ENCODE results near the gene ZDHHC19. TPM values are rescaled to one million over a fixed set of nuclear protein-coding genes. Genes with fewer than 3 reads are reported as not detected.
"Not testable (repeated sequence)": the region's sequence is repeated elsewhere in the genome, so short reads cannot be mapped to it uniquely, and the experiment has no call there.

ZDHHC19 gene
- total and polyA plus RNA-seq, 9 donors = 0.24 to 0.32 TPM; not detected in 7

GRCh38 chr3:196192036-196192523, 19.1 kb downstream of the ZDHHC19 start:
- no peak for DNase-seq
- H3K9me3 ChIP-seq (replicated peaks; ENCODE audit: control insufficient read depth, low read depth, low read length) = no peaks in the 10 kb centered on the region
- 74% methylated on average over 7 of the region's 11 CpGs for WGBS (ENCODE audit: insufficient coverage)
- no peaks in the 10 kb centered on the region for H3K27me3 ChIP-seq (ENCODE audit: control insufficient read depth, insufficient read depth, low read length)
- H3K4me3 ChIP-seq (ENCODE audit: low read length) = no peak overlapping the region
- H3K36me3 ChIP-seq (ENCODE audit: control insufficient read depth, insufficient read depth, low read length) = no peaks in the 10 kb centered on the region
- peaks cover 45% of the 10 kb centered on the region for H3K4me1 ChIP-seq (ENCODE audit: control insufficient read depth, insufficient read depth, low read length)
- H3K27ac ChIP-seq (ENCODE audit: low read length) = peak overlapping the region; percentile 65

DNA sequence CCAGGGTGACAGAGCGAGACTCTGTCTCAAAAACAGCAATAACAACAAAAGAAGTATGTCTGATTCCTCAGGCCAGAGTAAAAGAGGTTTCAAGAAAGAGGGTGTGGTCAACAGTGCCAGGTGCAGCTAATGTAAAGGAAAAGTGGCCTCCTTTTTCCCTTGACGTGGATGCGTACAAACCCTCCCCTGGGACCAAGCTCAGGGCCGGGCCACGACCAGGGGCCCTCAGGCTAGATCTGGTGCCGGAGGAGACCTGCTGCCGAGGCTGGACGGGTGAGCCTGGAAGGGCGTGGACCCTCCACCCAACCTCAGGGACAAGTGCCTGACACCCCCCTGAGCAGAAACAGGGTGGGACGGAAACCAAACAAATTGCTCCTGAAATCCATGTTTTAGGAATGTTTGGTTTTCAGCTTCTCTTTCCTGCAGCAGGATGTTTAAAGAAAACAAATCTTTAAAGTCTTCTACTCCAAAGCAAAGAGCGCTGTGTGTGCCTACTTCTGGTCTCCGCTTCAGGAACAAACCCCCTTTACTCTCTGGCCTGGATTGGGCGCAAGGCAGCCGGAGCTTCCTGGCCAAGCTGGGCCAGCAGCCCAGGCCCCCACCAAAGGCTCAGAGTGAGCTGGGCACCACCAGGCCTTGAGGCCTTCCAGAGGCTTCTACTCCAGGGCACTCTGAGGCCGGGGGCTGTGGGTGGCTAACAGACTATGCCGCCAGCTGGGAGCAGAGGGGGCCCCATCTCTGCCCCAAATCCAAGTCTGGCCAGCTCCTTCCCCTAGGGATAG, 21.4 kb downstream of the ZDHHC19 start:
- 84% methylated on average over 6 of the region's 16 CpGs for whole genome bisulfite sequencing (ENCODE audit: insufficient coverage)
- DNase-seq = no peak

DNA sequence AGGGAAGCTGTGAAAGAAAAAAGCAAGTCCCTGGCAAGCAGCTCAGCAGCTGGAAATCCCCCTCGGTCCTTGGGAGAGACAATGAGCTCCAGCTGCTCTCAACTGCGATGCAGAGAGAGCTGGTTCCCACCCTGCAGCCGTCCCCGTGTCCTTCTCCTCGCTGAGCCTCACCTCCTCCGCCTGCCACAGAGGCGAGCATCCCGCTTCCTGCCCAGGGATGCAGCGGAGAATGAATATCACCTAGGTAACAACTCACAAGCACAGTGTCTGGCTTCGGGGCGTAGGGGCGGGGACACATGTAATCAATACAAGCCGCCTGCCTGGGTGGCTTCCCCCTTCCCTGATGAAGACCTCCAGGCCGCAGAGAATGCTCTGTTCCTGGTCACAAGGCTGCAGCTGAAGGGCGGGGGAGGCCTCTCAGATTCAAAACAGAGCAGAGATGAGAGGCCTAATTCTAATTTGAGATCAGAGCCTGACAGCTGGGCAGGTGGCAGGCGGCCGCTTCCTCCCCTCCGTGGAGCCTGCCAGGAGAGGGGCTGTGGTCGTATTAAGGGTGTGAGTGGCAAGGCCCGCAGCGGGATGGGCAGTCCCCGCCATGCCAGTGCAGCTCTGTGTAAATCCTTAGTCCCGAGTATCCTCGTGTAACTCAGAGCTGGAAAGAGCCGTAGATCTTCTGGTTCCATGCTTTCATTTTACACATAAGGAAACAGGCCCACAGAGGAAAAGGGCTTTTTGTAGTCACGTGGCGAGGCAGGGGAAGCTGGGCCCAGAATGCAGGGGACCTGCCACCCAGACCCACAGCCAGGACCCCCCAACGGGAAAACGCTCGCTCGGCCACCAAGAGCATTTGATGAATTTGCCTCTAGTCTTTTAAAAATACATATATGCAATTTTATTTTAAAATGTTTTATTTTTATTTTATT, 24.3 kb downstream of the ZDHHC19 start:
- no peaks in the 10 kb centered on the region for H3K9me3 ChIP-seq (replicated peaks; ENCODE audit: control insufficient read depth, low read depth, low read length)
- H3K27me3 ChIP-seq (ENCODE audit: control insufficient read depth, insufficient read depth, low read length) = no peaks in the 10 kb centered on the region
- peaks cover 34% of the 10 kb centered on the region for H3K4me1 ChIP-seq (ENCODE audit: control insufficient read depth, insufficient read depth, low read length)
- peak; percentile 94 for DNase-seq
- H3K4me3 ChIP-seq (ENCODE audit: low read length) = no peak overlapping the region
- H3K36me3 ChIP-seq (ENCODE audit: control insufficient read depth, insufficient read depth, low read length) = no peaks in the 10 kb centered on the region
- peak overlapping the region; percentile 91 for H3K27ac ChIP-seq (ENCODE audit: low read length)
- WGBS (ENCODE audit: insufficient coverage) = 7% methylated on average over 17 of the region's 31 CpGs

More for the DNA sequence above, 21.4 kb downstream of the ZDHHC19 start:
- Histone ChIP-seq H3K27ac (ENCODE audit: low read length) (no peak overlapping the region), H3K27me3 (ENCODE audit: control insufficient read depth, insufficient read depth, low read length) (no peaks in the 10 kb centered on the region), H3K4me1 (ENCODE audit: control insufficient read depth, insufficient read depth, low read length) (peaks cover 56% of the 10 kb centered on the region), H3K4me3 (ENCODE audit: low read length) (no peak overlapping the region), H3K36me3 (ENCODE audit: control insufficient read depth, insufficient read depth, low read length) (no peaks in the 10 kb centered on the region), H3K9me3 (replicated peaks; ENCODE audit: control insufficient read depth, low read depth, low read length) (no peaks in the 10 kb centered on the region)

GRCh38 chr3:196184881-196185280, 26.3 kb downstream of the ZDHHC19 start:
- H3K27ac ChIP-seq (ENCODE audit: low read length) = no peak overlapping the region
- no peak for DNase-seq
- 93% methylated on average over 14 of the region's 15 CpGs for WGBS (ENCODE audit: insufficient coverage)
- H3K36me3 ChIP-seq (ENCODE audit: control insufficient read depth, insufficient read depth, low read length) = no peaks in the 10 kb centered on the region
- no peak overlapping the region for H3K4me3 ChIP-seq (ENCODE audit: low read length)
- peaks cover 29% of the 10 kb centered on the region for H3K4me1 ChIP-seq (ENCODE audit: control insufficient read depth, insufficient read depth, low read length)
- H3K27me3 ChIP-seq (ENCODE audit: control insufficient read depth, insufficient read depth, low read length) = no peaks in the 10 kb centered on the region
- H3K9me3 ChIP-seq (replicated peaks; ENCODE audit: control insufficient read depth, low read depth, low read length) = no peaks in the 10 kb centered on the region

- H3K27me3 ChIP-seq (ENCODE audit: control insufficient read depth, insufficient read depth, low read length); H3K4me3 ChIP-seq (ENCODE audit: low read length); DNase-seq; H3K9me3 ChIP-seq (replicated peaks; ENCODE audit: control insufficient read depth, low read depth, low read length); H3K36me3 ChIP-seq (ENCODE audit: control insufficient read depth, insufficient read depth, low read length); H3K27ac ChIP-seq (ENCODE audit: low read length): not testable (repeated sequence)
- H3K4me1 ChIP-seq (ENCODE audit: control insufficient read depth, insufficient read depth, low read length) = peaks cover 31% of the 10 kb centered on the region
- WGBS (ENCODE audit: insufficient coverage) = 74% methylated on average over 3 of the region's 4 CpGs
Measured at GRCh38 chr3:196184169-196184432, 27.1 kb downstream of the ZDHHC19 start.

DNA sequence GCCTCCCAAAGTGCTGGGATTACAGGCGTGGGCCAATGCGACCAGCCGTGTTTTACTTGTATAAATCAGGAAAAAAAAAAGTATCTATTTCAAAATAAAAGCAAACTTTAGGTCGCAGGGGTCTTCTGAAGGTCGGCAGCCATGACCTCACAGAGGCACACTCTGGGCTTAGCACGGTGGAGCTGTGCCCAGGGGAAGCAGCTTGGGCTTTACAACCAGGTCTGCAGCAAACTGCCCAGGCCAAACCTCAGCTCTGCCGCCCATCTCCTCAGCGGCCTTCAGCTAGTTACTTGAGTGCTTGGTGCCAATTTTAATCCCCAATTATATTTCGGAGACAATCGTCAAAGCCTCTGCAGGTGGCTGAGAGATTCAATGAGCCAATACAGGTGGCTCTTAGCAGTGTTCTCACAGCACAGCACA, 30.1 kb downstream of the ZDHHC19 start:
- DNase-seq = no peak

DNA sequence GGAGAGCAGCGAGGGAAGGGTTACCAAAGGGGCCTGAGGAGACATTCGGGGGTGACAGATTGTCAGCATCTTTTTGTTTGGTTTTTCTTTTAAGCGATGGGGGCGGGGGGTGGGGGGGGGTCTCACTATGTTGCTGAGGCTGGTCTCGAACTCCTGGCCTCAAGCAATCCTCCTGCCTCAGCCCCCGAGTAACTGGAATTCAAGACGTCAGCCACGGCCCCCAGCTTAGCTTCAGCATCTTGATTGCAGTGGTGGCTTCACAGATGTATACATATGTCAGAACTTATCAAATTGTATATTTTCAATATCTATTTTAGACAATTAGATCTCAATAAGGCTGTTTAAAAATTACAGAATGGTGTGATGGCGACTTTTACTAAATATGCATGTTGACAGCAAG, 30.9 kb downstream of the ZDHHC19 start:
- no peak for DNase-seq
- 75% methylated on average over 4 of the region's 9 CpGs for WGBS (ENCODE audit: insufficient coverage)

More for the DNA sequence above, 30.1 kb downstream of the ZDHHC19 start:
- Histone ChIP-seq H3K9me3 (replicated peaks; ENCODE audit: control insufficient read depth, low read depth, low read length) (no peaks in the 10 kb centered on the region), H3K36me3 (ENCODE audit: control insufficient read depth, insufficient read depth, low read length) (no peaks in the 10 kb centered on the region), H3K27me3 (ENCODE audit: control insufficient read depth, insufficient read depth, low read length) (no peaks in the 10 kb centered on the region), H3K27ac (ENCODE audit: low read length) (no peak overlapping the region), H3K4me3 (ENCODE audit: low read length) (no peak overlapping the region), H3K4me1 (ENCODE audit: control insufficient read depth, insufficient read depth, low read length) (peaks cover 15% of the 10 kb centered on the region)
- WGBS (ENCODE audit: insufficient coverage) = 57% methylated on average over 3 of the region's 10 CpGs

GRCh38 chr3:196179380-196180308, 31.6 kb downstream of the ZDHHC19 start:
- Histone ChIP-seq H3K27ac (ENCODE audit: low read length) (peak overlapping the region; percentile 62), H3K27me3 (ENCODE audit: control insufficient read depth, insufficient read depth, low read length) (peaks cover 2% of the 10 kb centered on the region), H3K36me3 (ENCODE audit: control insufficient read depth, insufficient read depth, low read length) (no peaks in the 10 kb centered on the region), H3K9me3 (replicated peaks; ENCODE audit: control insufficient read depth, low read depth, low read length) (no peaks in the 10 kb centered on the region), H3K4me3 (ENCODE audit: low read length) (no peak overlapping the region), H3K4me1 (ENCODE audit: control insufficient read depth, insufficient read depth, low read length) (peaks cover 20% of the 10 kb centered on the region)
- WGBS (ENCODE audit: insufficient coverage) = 34% methylated on average over 21 of the region's 24 CpGs
- peak; percentile 84 for DNase-seq

More for the DNA sequence above, 30.9 kb downstream of the ZDHHC19 start:
- H3K36me3 ChIP-seq (ENCODE audit: control insufficient read depth, insufficient read depth, low read length) = no peaks in the 10 kb centered on the region
- no peaks in the 10 kb centered on the region for H3K9me3 ChIP-seq (replicated peaks; ENCODE audit: control insufficient read depth, low read depth, low read length)
- H3K27ac ChIP-seq (ENCODE audit: low read length) = peak overlapping the region; percentile 62
- H3K4me3 ChIP-seq (ENCODE audit: low read length) = no peak overlapping the region
- H3K4me1 ChIP-seq (ENCODE audit: control insufficient read depth, insufficient read depth, low read length) = peaks cover 13% of the 10 kb centered on the region
- no peaks in the 10 kb centered on the region for H3K27me3 ChIP-seq (ENCODE audit: control insufficient read depth, insufficient read depth, low read length)

DNA sequence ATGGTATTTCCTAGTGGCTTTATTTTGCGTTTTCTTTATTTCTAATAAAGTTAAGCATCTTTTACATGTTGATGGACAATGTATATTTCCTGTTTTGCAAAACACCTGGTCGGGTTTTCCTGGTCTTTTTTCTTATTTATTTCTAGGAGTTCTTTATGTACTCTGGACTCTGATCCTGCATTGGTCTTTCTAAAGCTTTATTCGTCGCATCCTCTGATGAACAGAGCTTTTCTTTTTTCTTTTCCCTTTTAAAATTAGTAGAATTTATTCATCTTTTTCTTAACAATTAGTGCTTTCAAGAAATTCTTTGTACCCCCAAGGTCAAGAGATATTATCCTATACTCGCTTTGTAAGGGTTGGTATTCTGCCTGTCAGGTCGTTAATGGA, 32.2 kb downstream of the ZDHHC19 start:
- Histone ChIP-seq H3K4me1 (ENCODE audit: control insufficient read depth, insufficient read depth, low read length) (peaks cover 22% of the 10 kb centered on the region), H3K36me3 (ENCODE audit: control insufficient read depth, insufficient read depth, low read length) (no peaks in the 10 kb centered on the region), H3K9me3 (replicated peaks; ENCODE audit: control insufficient read depth, low read depth, low read length) (no peaks in the 10 kb centered on the region), H3K27me3 (ENCODE audit: control insufficient read depth, insufficient read depth, low read length) (peaks cover 2% of the 10 kb centered on the region), H3K27ac (ENCODE audit: low read length) (peak overlapping the region; percentile 62), H3K4me3 (ENCODE audit: low read length) (no peak overlapping the region)
- WGBS (ENCODE audit: insufficient coverage) = no CpG with 5 or more reads among the region's 6 CpGs
- no peak for DNase-seq
